Activated CD8-positive, alpha-beta memory T cell treated with anti-CD3 and anti-CD28 coated beads, Interleukin-2, amount 50 U/mL, for 1 hour (primary cell): ENCODE measurements around the gene NNAT.

Experiments used
- DNase-seq: peaks from one replicate; pipeline ENCODE4 v3.0.0-alpha.2; 2020; ENCODE audit errors: extremely low read depth

Gene NNAT

GRCh38 chr20:37523911-37524700 lies 3.1 kb downstream of the NNAT start:
- no peak for DNase-seq

- DNase-seq, result no peak
Observed at GRCh38 chr20:37524859-37525708, 4.0 kb downstream of the NNAT start.

GRCh38 chr20:37525810-37526209 lies 4.8 kb downstream of the NNAT start:
- no peak for DNase-seq

GRCh38 chr20:37526238-37526838 lies 5.3 kb downstream of the NNAT start:
- DNase-seq, result no peak

- DNase-seq, result no peak
Observed at GRCh38 chr20:37526839-37527637, 6.0 kb downstream of the NNAT start.

- DNase-seq, result peak; percentile 87
Observed at GRCh38 chr20:37527638-37528445, 6.8 kb downstream of the NNAT start, which contains the start of gene BLCAP. Gene BLCAP, minus strand, starts transcription at chr20:37527876. Its CDS starts 8,702 bp downstream, at chr20:37519174.

GRCh38 chr20:37528446-37529213 lies 7.6 kb downstream of the NNAT start:
- no peak for DNase-seq

GRCh38 chr20:37529214-37529967 lies 8.3 kb downstream of the NNAT start:
- DNase-seq, result no peak

GRCh38 chr20:37529968-37530600 lies 9.0 kb downstream of the NNAT start:
- no peak for DNase-seq

GRCh38 chr20:37530696-37531095 lies 9.6 kb downstream of the NNAT start:
- no peak for DNase-seq

- no peak for DNase-seq
Observed at GRCh38 chr20:37531856-37532255, 10.8 kb downstream of the NNAT start.

GRCh38 chr20:37533154-37533715 lies 12.2 kb downstream of the NNAT start:
- no peak for DNase-seq

GRCh38 chr20:37534401-37535157 lies 13.5 kb downstream of the NNAT start:
- DNase-seq, result no peak

GRCh38 chr20:37535443-37536132 lies 14.5 kb downstream of the NNAT start:
- no peak for DNase-seq

GRCh38 chr20:37537505-37537904 lies 16.5 kb downstream of the NNAT start:
- no peak for DNase-seq

- DNase-seq, result no peak
Observed at GRCh38 chr20:37538003-37538402, 17.0 kb downstream of the NNAT start.

- no peak for DNase-seq
Observed at GRCh38 chr20:37539424-37539823, 18.4 kb downstream of the NNAT start.
